OCI-LY1 (cell line): ENCODE data around the gene AHCYL1.

Experiments used
- CTCF ChIP-seq: fragments of 200-600 bp; sonication (generic), shearing (Covaris generic); IDR thresholded peaks from 2 replicates; pipeline ENCODE4 v1.5.1; 2017; ENCODE audit warnings: mild to moderate bottlenecking, antibody characterized with exemption, low read length, moderate library complexity, mixed read lengths
- EZH2 ChIP-seq: fragments of 200-600 bp; sonication (generic), shearing (Covaris generic); IDR thresholded peaks from 2 replicates; pipeline ENCODE4 v1.8.0; 2017; ENCODE audit warnings: borderline replicate concordance, mixed run types, mild to moderate bottlenecking, antibody characterized with exemption, low read length, moderate library complexity, mixed read lengths

DNA sequence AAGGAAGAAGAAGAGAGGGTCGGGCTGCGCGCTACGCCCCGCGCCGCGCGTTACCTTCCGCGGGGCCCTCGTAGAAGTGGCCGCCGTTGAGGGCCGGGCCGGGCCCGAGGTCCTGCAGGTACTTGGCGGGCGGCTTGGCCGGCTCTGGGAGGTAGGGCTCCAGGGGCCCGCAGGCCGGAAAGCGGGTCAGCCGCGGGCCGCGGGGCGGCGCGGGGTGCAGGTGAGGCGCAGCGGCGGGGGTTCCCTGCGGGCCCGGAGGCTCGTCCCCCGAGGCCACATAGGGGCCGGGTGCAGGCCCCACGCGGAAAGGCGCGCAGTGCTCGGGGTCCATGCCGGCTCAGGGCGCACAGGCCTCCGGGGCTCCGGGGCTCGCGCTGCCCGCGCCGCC lies 85.7 kb downstream of the AHCYL1 start:
- TF ChIP-seq CTCF, result no peak
- no peak for TF ChIP-seq EZH2
